ENCODE results near the gene CUTC.

Gene CUTC

GRCh38 chr10:99748823-99749451 is 16.9 kb downstream of the CUTC start:
- Histone ChIP-seq H3K36me3 (replicated peaks; ENCODE audit: insufficient read depth, low read length) (peaks cover 9% of the 10 kb centered on the region), H3F3A (ENCODE audit: insufficient read depth, low read length) (no peaks in the 10 kb centered on the region; the same call in 1 of the 2 replicates), H3K79me2 (ENCODE audit: low read length) (0 out of 2 replicates have a peak, but pooled peaks cover 7% of the 10 kb centered on the region), H4K20me1 (ENCODE audit: insufficient read depth, low read length) (no peaks in the 10 kb centered on the region), H3K27me3 (replicated peaks; ENCODE audit: insufficient read depth, low read length) (no peaks in the 10 kb centered on the region), H3K9me2 (replicated peaks; ENCODE audit: insufficient read depth, low read length) (no peaks in the 10 kb centered on the region), H3K27ac (ENCODE audit: low read length) (no peak overlapping the region), H3K4me2 (ENCODE audit: low read depth, low read length) (no peak overlapping the region), H2AFZ (ENCODE audit: low read length) (no peak overlapping the region), H3K9me3 (replicated peaks; ENCODE audit: insufficient read depth, low read length) (no peaks in the 10 kb centered on the region), H3K4me3 (ENCODE audit: low read length) (no peak overlapping the region), H3K9ac (ENCODE audit: low read length) (no peak overlapping the region), H3K4me1 (ENCODE audit: low read length) (no peaks in the 10 kb centered on the region)
- no peak for DNase-seq
- TF ChIP-seq EZH2 (optimal IDR thresholded peaks at IDR 0.05; ENCODE audit: low read depth, low read length) (no peak), CTCF (IDR thresholded peaks at IDR 0.05; ENCODE audit: low read length) (no peak), EZH2phosphoT487 (IDR thresholded peaks at IDR 0.05; ENCODE audit: low read length) (no peak)

- no peak for TF ChIP-seq CTCF (IDR thresholded peaks at IDR 0.05; ENCODE audit: low read length)
- TF ChIP-seq EZH2 (optimal IDR thresholded peaks at IDR 0.05; ENCODE audit: low read depth, low read length) = no peak
- TF ChIP-seq EZH2phosphoT487 (IDR thresholded peaks at IDR 0.05; ENCODE audit: low read length) = no peak
- Histone ChIP-seq H3K27me3 (replicated peaks; ENCODE audit: insufficient read depth, low read length) (no peaks in the 10 kb centered on the region), H3K9me2 (replicated peaks; ENCODE audit: insufficient read depth, low read length) (no peaks in the 10 kb centered on the region), H3K9me3 (replicated peaks; ENCODE audit: insufficient read depth, low read length) (no peaks in the 10 kb centered on the region), H3K4me1 (ENCODE audit: low read length) (no peaks in the 10 kb centered on the region), H3K27ac (ENCODE audit: low read length) (no peak overlapping the region), H3K9ac (ENCODE audit: low read length) (no peak overlapping the region), H3F3A (ENCODE audit: insufficient read depth, low read length) (no peaks in the 10 kb centered on the region; the same call in 1 of the 2 replicates), H3K36me3 (replicated peaks; ENCODE audit: insufficient read depth, low read length) (peaks cover 15% of the 10 kb centered on the region), H3K4me2 (ENCODE audit: low read depth, low read length) (no peak overlapping the region), H3K4me3 (ENCODE audit: low read length) (no peak overlapping the region), H3K79me2 (ENCODE audit: low read length) (0 out of 2 replicates have a peak, but pooled peaks cover 7% of the 10 kb centered on the region), H2AFZ (ENCODE audit: low read length) (no peak overlapping the region), H4K20me1 (ENCODE audit: insufficient read depth, low read length) (no peaks in the 10 kb centered on the region)
- no peak for DNase-seq
Observed at GRCh38 chr10:99750641-99751040, 18.6 kb downstream of the CUTC start.

- DNase-seq = no peak
- Histone ChIP-seq H3K4me3 (ENCODE audit: low read length) (no peak overlapping the region), H3F3A (ENCODE audit: insufficient read depth, low read length) (no peaks in the 10 kb centered on the region), H3K27ac (ENCODE audit: low read length) (no peak overlapping the region), H3K4me2 (ENCODE audit: low read depth, low read length) (no peak overlapping the region), H3K9me2 (replicated peaks; ENCODE audit: insufficient read depth, low read length) (no peaks in the 10 kb centered on the region), H2AFZ (ENCODE audit: low read length) (no peak overlapping the region), H3K9ac (ENCODE audit: low read length) (no peak overlapping the region), H3K9me3 (replicated peaks; ENCODE audit: insufficient read depth, low read length) (no peaks in the 10 kb centered on the region), H3K36me3 (replicated peaks; ENCODE audit: insufficient read depth, low read length) (peaks cover 10% of the 10 kb centered on the region; the same call in 1 of the 2 replicates), H3K79me2 (ENCODE audit: low read length) (no peaks in the 10 kb centered on the region), H4K20me1 (ENCODE audit: insufficient read depth, low read length) (no peaks in the 10 kb centered on the region), H3K27me3 (replicated peaks; ENCODE audit: insufficient read depth, low read length) (no peaks in the 10 kb centered on the region), H3K4me1 (ENCODE audit: low read length) (no peaks in the 10 kb centered on the region)
- no peak for TF ChIP-seq CTCF (IDR thresholded peaks at IDR 0.05; ENCODE audit: low read length)
Observed at GRCh38 chr10:99754670-99755069, 22.6 kb downstream of the CUTC start.

Measured in MM.1S (cell line).